HG03354 (cell line): ENCODE measurements around the gene ARMC12.

Experiments
- ATAC-seq: cut with Tn5 transposase; IDR thresholded peaks from one replicate; pipeline ENCODE4 v1.9.1; 2021; ENCODE audit warnings: mild to moderate bottlenecking; ENCODE audit not compliant: unreplicated experiment, poor library complexity, severe bottlenecking

Gene ARMC12

DNA sequence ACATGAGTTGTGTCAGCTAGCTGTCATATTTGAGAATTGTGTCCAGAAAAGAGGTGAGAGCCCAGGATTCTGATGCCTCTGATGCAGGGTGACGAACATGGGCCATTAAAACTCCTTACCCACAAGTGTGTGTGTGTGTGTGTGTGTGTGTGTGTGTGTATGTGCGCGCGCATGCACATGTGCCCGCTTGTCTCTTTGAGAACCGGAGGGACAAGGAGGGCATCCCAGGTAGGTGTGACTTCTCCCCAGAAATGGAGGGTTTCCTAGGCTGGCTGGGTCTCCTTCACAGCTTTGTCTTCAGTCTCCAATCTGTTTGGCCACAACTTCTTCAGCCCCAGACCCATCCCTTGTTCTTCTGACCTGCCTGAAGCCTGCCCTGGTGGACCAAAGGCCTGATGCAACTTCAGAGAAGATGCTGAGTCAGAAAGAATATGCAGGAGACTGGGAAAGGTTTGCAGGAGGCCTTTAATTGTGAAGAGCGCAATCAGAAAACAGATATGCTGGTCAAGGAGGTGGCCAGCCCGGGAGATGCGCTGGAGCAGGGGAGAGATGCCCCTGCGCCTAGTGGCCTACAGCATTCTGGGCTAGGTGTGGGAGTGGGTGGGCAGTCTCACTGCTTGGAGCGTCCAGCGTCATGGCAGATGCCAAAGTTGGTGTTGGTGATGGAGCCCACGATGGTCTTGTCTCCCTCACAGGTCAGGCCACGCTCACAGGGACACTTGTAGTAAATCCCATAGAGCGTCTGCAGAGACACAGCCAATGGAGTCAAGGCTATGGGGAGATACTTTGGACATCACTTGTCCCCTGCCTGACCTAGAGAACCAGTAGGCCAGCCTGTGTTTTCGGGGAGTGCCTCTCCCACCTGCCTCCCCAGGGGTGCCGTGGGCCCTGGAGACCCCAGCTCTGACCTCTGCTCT lies 58.0 kb downstream of the ARMC12 start:
- ATAC-seq, result no peak

DNA sequence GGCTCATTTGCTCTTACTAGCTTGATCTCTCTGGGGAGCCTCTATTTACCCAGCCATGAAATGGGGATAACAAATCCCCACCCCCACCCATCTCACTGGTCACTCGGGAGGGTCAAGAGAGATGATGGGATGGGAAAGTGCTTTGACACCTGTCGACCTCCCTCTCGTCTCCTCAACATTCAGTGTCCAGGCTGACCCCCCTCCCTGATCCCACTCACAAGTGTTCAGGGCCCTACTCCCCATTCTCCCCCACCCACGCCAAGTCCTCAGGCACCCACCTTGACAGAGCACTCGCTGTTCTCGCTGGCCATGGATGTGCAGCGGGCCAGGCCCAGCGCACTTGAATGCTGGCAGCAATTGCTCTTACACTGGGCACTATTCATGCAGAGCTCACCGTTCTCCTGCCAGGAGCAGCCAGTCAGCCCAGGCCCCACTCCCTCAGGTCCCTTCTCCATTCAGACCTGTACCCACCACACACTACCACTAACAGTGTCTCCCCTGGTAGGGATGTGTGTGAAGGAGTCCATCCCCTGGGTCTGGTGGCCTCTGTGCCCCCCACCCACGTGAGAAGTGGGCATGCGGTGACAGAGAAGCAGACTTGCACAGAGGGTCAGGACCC lies 58.7 kb downstream of the ARMC12 start:
- ATAC-seq, result no peak

DNA sequence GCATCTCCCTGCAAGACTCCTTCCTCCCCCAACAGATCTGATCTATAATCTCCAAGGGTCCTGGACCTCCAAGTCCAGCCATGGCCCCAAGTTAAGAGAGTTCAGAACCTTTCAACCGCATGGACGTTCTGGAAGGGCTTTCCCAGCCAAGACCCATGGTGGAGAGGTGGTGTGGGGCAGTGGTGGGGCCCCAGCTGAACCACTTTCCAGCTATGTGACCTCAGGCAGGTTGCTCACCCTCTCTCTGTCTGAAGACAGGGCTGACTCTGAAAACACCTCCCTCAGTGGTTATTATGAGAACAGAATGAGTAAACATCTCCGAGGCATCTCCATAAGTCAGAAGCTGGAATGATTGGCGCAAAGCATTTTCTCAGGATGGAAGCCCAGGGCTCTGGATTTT lies 59.4 kb downstream of the ARMC12 start:
- ATAC-seq, result no peak

DNA sequence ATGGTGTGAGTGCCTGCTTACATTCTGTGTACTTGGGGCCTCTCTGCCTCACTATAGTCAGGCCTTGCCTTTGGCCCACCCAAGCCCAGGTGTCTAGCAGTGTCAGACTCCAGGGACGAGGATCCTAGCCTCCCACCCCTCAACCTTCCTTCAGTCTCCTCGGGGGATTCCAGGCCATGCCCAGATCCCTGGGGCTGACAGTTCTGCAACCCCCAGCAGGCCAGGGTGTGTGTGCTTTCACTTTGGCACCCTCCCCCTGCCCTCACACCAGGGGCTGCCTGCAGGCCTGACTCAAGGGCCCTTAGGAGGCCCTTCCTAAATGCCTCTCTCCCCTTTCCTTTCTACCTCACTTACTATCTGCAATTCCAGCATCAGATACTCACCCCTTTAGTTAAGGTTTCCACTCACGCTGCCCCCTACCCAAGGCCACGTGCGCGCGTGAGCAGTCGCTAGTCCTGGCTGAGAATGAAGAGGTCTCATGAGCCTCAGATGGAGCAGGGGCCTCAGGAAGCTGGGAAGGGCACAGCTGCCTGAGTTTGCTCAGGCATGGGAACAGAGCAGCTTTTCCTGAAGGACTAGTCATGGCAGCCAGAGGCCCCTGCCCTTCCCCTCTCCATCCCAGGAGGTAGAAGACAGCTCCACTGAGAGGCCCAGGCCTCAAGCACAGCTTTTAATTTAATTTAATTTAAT lies 61.1 kb downstream of the ARMC12 start:
- ATAC-seq, result no peak
